ENCODE data around the gene MUC5B. TPM values are rescaled to one million over a fixed set of nuclear protein-coding genes. Genes with fewer than 3 reads are reported as not detected.
"Not testable (repeated sequence)": the region's sequence is repeated elsewhere in the genome, so short reads cannot be mapped to it uniquely, and the experiment has no call there.

MUC5B gene
- total RNA-seq, 1 donor from 2014 or later = 1.2 TPM

- ATAC-seq (no peak), DNase-seq (no peak)
- intact Hi-C loops (cut with DNase I) = no loop called here
- Histone ChIP-seq H3K9me3 (no peaks in the 10 kb centered on the region), H3K36me3 (no peaks in the 10 kb centered on the region), H3K27ac (no peak overlapping the region), H3K27me3 (no peaks in the 10 kb centered on the region), H3K4me3 (no peak overlapping the region), H3K4me1 (no peaks in the 10 kb centered on the region)
- TF ChIP-seq CTCF (IDR thresholded peaks at IDR 0.05) = no peak
Observed at GRCh38 chr11:1240771-1241170, 17.9 kb downstream of the MUC5B start.

GRCh38 chr11:1241706-1242105 is 18.8 kb downstream of the MUC5B start:
- TF ChIP-seq CTCF (IDR thresholded peaks at IDR 0.05) = no peak
- no peaks in the 10 kb centered on the region for H3K36me3 ChIP-seq
- no peak overlapping the region for H3K27ac ChIP-seq
- no peaks in the 10 kb centered on the region for H3K4me1 ChIP-seq
- intact Hi-C loops (cut with DNase I) = no loop called here
- H3K27me3 ChIP-seq = no peaks in the 10 kb centered on the region
- H3K4me3 ChIP-seq = no peak overlapping the region
- H3K9me3 ChIP-seq = no peaks in the 10 kb centered on the region
- no peak for ATAC-seq
- DNase-seq = no peak

GRCh38 chr11:1242289-1242688 is 19.4 kb downstream of the MUC5B start:
- Histone ChIP-seq H3K36me3 (no peaks in the 10 kb centered on the region), H3K9me3 (no peaks in the 10 kb centered on the region), H3K27ac (no peak overlapping the region), H3K27me3 (no peaks in the 10 kb centered on the region), H3K4me3 (no peak overlapping the region), H3K4me1 (no peaks in the 10 kb centered on the region)
- intact Hi-C loops (cut with DNase I) = no loop called here
- DNase-seq (no peak), ATAC-seq (no peak)
- TF ChIP-seq CTCF (IDR thresholded peaks at IDR 0.05) = no peak

GRCh38 chr11:1242751-1243150 is 19.9 kb downstream of the MUC5B start:
- H3K4me1 ChIP-seq; H3K9me3 ChIP-seq; H3K27ac ChIP-seq; H3K36me3 ChIP-seq; H3K4me3 ChIP-seq; intact Hi-C loops (cut with DNase I); H3K27me3 ChIP-seq; ATAC-seq; DNase-seq: not testable (repeated sequence)

GRCh38 chr11:1243521-1243920 is 20.7 kb downstream of the MUC5B start:
- intact Hi-C loops (cut with DNase I); ATAC-seq; H3K4me3 ChIP-seq; H3K27ac ChIP-seq; H3K4me1 ChIP-seq; H3K36me3 ChIP-seq; DNase-seq; H3K9me3 ChIP-seq; H3K27me3 ChIP-seq: not testable (repeated sequence)

- intact Hi-C loops (cut with DNase I); H3K9me3 ChIP-seq; ATAC-seq; H3K4me1 ChIP-seq; H3K36me3 ChIP-seq; H3K27me3 ChIP-seq; DNase-seq; H3K27ac ChIP-seq; H3K4me3 ChIP-seq: not testable (repeated sequence)
Observed at GRCh38 chr11:1244557-1244956, 21.7 kb downstream of the MUC5B start.

GRCh38 chr11:1245717-1246116 is 22.9 kb downstream of the MUC5B start:
- intact Hi-C loops (cut with DNase I); H3K27me3 ChIP-seq; ATAC-seq; H3K9me3 ChIP-seq; H3K4me1 ChIP-seq; H3K36me3 ChIP-seq; H3K27ac ChIP-seq; H3K4me3 ChIP-seq; DNase-seq: not testable (repeated sequence)

GRCh38 chr11:1246301-1246700 is 23.4 kb downstream of the MUC5B start:
- DNase-seq; H3K4me3 ChIP-seq; H3K27me3 ChIP-seq; H3K36me3 ChIP-seq; intact Hi-C loops (cut with DNase I); H3K4me1 ChIP-seq; H3K9me3 ChIP-seq; H3K27ac ChIP-seq; ATAC-seq: not testable (repeated sequence)

- intact Hi-C loops (cut with DNase I); H3K27me3 ChIP-seq; H3K9me3 ChIP-seq; H3K36me3 ChIP-seq; H3K4me1 ChIP-seq; H3K27ac ChIP-seq; DNase-seq; H3K4me3 ChIP-seq; ATAC-seq: not testable (repeated sequence)
Observed at GRCh38 chr11:1247026-1247425, 24.2 kb downstream of the MUC5B start.

- ATAC-seq; H3K27ac ChIP-seq; H3K4me3 ChIP-seq; intact Hi-C loops (cut with DNase I); H3K27me3 ChIP-seq; H3K4me1 ChIP-seq; H3K36me3 ChIP-seq; DNase-seq; H3K9me3 ChIP-seq: not testable (repeated sequence)
Observed at GRCh38 chr11:1248951-1249350, 26.1 kb downstream of the MUC5B start.

GRCh38 chr11:1250411-1250810 is 27.5 kb downstream of the MUC5B start:
- H3K27ac ChIP-seq; intact Hi-C loops (cut with DNase I); H3K36me3 ChIP-seq; H3K4me3 ChIP-seq; DNase-seq; H3K9me3 ChIP-seq; H3K4me1 ChIP-seq; H3K27me3 ChIP-seq; ATAC-seq: not testable (repeated sequence)

Measured in upper lobe of right lung (tissue), 1 donor.